ENCODE measurements around the gene METTL25.
A peak's percentile ranks its signal among the peaks of the same experiment; 100 is the strongest.

METTL25 gene

DNA sequence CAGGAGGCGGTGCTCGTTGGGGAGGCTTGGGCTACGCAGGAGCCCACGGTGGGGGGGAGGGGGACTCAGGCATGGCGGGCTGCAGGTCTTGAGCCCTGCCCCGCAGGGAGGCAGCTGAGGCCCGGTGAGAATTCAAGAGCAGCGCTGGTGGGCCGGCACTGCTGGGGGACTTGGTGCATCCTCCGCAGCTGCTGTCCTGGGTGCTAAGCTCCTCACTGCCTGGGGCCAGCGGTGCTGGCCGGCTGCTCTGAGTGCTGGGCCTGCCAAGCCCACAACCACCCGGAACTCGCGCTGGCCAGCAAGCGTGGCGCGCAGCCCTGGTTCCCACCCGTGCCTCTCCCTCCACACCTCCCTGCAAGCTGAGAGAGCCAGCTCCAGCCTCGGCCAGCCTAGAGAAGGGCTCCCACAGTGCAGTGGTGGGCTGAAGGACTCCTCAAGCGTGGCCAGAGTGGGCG lies 3.2 kb downstream of the METTL25 start:
- TF ChIP-seq, protein P1, sequence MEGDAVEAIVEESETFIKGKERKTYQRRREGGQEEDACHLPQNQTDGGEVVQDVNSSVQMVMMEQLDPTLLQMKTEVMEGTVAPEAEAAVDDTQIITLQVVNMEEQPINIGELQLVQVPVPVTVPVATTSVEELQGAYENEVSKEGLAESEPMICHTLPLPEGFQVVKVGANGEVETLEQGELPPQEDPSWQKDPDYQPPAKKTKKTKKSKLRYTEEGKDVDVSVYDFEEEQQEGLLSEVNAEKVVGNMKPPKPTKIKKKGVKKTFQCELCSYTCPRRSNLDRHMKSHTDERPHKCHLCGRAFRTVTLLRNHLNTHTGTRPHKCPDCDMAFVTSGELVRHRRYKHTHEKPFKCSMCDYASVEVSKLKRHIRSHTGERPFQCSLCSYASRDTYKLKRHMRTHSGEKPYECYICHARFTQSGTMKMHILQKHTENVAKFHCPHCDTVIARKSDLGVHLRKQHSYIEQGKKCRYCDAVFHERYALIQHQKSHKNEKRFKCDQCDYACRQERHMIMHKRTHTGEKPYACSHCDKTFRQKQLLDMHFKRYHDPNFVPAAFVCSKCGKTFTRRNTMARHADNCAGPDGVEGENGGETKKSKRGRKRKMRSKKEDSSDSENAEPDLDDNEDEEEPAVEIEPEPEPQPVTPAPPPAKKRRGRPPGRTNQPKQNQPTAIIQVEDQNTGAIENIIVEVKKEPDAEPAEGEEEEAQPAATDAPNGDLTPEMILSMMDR (IDR thresholded peaks at IDR 0.05; ENCODE audit: low read depth, low read length) = no peak
- DNase-seq (ENCODE audit: low read depth, low spot score) = no peak
- no peak overlapping the region for H3K4me3 ChIP-seq (ENCODE audit: low read depth, low read length)
- in situ Hi-C loops (cut with HindIII; ENCODE audit: low sequenced_read_pairs) = no loop called here

DNA sequence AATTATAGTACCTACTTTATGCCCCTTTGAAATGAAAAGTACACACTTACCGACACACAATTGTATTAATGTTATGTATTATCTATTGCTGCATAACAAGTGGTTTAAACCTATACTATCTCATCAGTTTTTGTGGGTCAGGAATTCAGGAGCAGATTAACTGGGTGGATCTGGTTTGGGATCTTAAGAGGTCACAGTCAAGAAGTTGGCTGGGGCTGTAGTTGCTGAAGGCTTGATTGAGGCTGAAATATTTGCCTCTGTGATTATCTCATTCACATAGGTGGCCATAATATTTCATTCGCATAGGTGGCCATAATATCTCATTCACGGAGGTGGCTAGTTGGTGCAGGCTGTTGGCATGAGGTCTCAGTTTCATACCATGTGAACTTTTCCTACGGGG lies 5.7 kb downstream of the METTL25 start:
- TF ChIP-seq, protein P1 (IDR thresholded peaks at IDR 0.05; ENCODE audit: low read depth, low read length) = no peak
- no peak for DNase-seq (ENCODE audit: low read depth, low spot score)
- in situ Hi-C loops (cut with HindIII; ENCODE audit: low sequenced_read_pairs) = no loop called here
- no peak overlapping the region for H3K4me3 ChIP-seq (ENCODE audit: low read depth, low read length)

DNA sequence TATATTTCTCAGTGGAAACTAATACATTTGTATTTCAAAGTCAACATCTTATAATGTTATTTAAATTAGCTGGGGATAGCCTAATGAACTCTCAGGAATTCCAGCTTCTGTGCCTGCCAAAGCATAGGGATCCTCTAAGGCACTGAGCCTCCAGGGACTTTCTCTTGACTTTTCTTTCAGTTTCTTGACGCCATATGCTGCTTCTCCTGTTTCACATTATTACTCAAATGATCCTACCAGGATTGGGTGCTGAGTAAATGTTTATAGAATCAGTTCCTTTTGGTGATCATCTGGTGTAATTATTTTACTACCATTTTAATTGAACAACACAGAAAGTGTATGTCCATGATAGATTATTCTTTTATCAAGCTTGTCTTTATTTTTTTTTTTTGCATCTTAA lies 7.9 kb downstream of the METTL25 start:
- H3K4me3 ChIP-seq (ENCODE audit: low read depth, low read length) = no peak overlapping the region
- TF ChIP-seq, protein P1 (IDR thresholded peaks at IDR 0.05; ENCODE audit: low read depth, low read length) = no peak
- DNase-seq (ENCODE audit: low read depth, low spot score) = no peak
- in situ Hi-C loops (cut with HindIII; ENCODE audit: low sequenced_read_pairs) = no loop called here

DNA sequence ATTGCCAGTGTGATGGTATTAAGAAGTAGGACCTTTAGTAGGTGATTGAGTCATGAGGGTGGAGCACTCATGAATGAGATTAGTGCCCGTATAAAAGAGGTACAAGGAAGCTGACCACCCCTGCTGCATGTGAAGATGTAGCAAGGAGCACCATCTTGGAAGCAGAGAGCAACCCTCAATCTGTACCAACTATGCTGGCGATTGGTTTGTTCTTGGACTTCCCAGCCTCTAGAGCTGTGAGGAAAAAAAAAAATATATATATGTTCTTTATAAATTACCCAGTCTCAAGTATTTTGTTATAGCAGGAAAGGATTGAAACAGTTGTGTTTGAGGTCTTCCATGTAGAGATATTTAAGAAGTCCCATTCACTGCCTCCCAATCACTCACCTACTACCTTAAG lies 16.9 kb downstream of the METTL25 start:
- TF ChIP-seq, protein P1 (IDR thresholded peaks at IDR 0.05; ENCODE audit: low read depth, low read length) = no peak
- H3K4me3 ChIP-seq (ENCODE audit: low read depth, low read length) = no peak overlapping the region
- DNase-seq (ENCODE audit: low read depth, low spot score) = no peak
- in situ Hi-C loops (cut with HindIII; ENCODE audit: low sequenced_read_pairs) = no loop called here

DNA sequence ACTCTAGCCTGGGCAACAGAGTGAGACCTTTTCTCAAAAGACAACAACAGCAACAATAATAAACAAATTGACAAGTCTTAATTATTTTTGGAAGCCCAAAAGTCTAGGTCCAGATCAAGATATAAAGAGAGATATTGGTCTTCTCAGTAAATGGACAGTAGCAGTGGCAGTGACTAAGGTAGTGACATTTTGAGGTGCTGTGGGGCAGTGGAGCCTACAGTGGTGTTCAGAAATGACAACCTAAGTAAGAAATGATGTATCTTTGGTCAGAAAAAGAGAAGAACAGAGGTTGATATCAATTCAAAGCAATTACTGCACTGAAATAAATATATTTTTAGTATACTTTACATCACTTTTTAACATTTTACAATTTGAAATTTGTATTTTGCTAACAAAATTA lies 20.7 kb downstream of the METTL25 start:
- TF ChIP-seq, protein P1 (IDR thresholded peaks at IDR 0.05; ENCODE audit: low read depth, low read length) = no peak
- no peak for DNase-seq (ENCODE audit: low read depth, low spot score)
- in situ Hi-C loops (cut with HindIII; ENCODE audit: low sequenced_read_pairs) = no loop called here
- no peak overlapping the region for H3K4me3 ChIP-seq (ENCODE audit: low read depth, low read length)

DNA sequence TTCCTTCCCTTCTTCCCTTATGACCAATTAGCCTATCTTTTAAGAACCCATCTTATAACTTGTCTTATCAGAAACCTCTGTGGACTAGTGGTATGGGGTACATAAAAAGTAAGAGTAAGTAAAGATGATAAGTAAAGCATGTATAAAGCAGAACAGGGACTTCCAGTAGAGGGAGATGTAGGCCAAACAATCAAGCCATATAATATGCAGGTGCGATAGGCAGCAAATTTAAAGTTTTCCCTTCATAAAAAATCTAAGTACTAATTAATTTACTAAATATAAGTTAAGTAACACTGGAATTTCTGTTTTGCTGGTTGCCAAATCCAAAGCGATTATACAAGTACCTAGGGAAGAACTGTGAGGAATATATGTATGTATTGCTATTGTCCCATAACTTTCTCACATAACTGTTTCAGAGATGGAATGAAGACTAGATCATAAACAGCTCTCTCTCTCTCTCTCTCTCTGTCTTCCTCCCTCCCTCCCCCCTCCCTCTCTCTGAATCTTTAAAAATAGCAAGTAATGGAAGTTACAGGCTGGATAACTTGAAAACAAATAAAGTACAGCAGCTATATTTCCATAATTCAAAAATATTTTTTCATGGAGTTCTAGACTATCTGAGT lies 25.7 kb downstream of the METTL25 start:
- TF ChIP-seq, protein P1 (IDR thresholded peaks at IDR 0.05; ENCODE audit: low read depth, low read length) = peak; percentile 57
- DNase-seq (ENCODE audit: low read depth, low spot score) = peak; percentile 42
- in situ Hi-C loops (cut with HindIII; ENCODE audit: low sequenced_read_pairs) = no loop called here
- no peak overlapping the region for H3K4me3 ChIP-seq (ENCODE audit: low read depth, low read length)
